MM.1S (cell line): ENCODE data around the gene ITIH3.

ENCODE experiments used
- DNase-seq: peaks from one replicate; pipeline ENCODE4 v3.0.0-alpha.2; 2015
- H2AFZ ChIP-seq: fragments of 300-600 bp; sonication (generic); 2 replicates; pipeline ENCODE4 v1.6.0; 2016; ENCODE audit warnings: antibody characterized with exemption, low read length
- H3F3A ChIP-seq: fragments of 300-600 bp; sonication (generic); 2 replicates; pipeline ENCODE4 v1.6.1; 2016; ENCODE audit warnings: mild to moderate bottlenecking, antibody characterized with exemption, low read length, moderate library complexity, mixed read lengths; ENCODE audit not compliant: insufficient read depth
- H3K27ac ChIP-seq: fragments of 300-600 bp; sonication (generic); 2 replicates; pipeline ENCODE4 v1.5.1; 2016; ENCODE audit warnings: mild to moderate bottlenecking, low read length
- H3K27me3 ChIP-seq: fragments of 300-600 bp; sonication (generic); replicated peaks from 2 replicates; pipeline ENCODE4 v1.6.0; 2016; ENCODE audit warnings: low read length; ENCODE audit not compliant: insufficient read depth
- H3K36me3 ChIP-seq: fragments of 300-600 bp; sonication (generic); replicated peaks from 2 replicates; pipeline ENCODE4 v1.6.1; 2016; ENCODE audit warnings: mild to moderate bottlenecking, low read length, mixed read lengths; ENCODE audit not compliant: insufficient read depth
- H3K4me1 ChIP-seq: fragments of 300-600 bp; sonication (generic); 2 replicates; pipeline ENCODE4 v1.6.1; 2016; ENCODE audit warnings: low read length, mixed read lengths
- H3K4me2 ChIP-seq: fragments of 300-600 bp; sonication (generic); 2 replicates; pipeline ENCODE4 v1.6.0; 2016; ENCODE audit warnings: low read depth, low read length
- H3K4me3 ChIP-seq: fragments of 300-600 bp; sonication (generic); 2 replicates; pipeline ENCODE4 v1.5.1; 2016; ENCODE audit warnings: low read length, mixed read lengths
- H3K79me2 ChIP-seq: fragments of 300-600 bp; sonication (generic); 2 replicates; pipeline ENCODE4 v1.6.1; 2016; ENCODE audit warnings: mixed run types, low read length, mixed read lengths
- H3K9ac ChIP-seq: fragments of 300-600 bp; sonication (generic); 2 replicates; pipeline ENCODE4 v1.6.1; 2016; ENCODE audit warnings: low read length, mixed read lengths
- H3K9me2 ChIP-seq: fragments of 300-600 bp; sonication (generic); replicated peaks from 2 replicates; pipeline ENCODE4 v1.6.1; 2016; ENCODE audit warnings: mild to moderate bottlenecking, low read length, mixed read lengths; ENCODE audit not compliant: insufficient read depth
- H3K9me3 ChIP-seq: fragments of 300-600 bp; sonication (generic); replicated peaks from 2 replicates; pipeline ENCODE4 v1.6.1; 2016; ENCODE audit warnings: mild to moderate bottlenecking, low read length, mixed read lengths; ENCODE audit not compliant: insufficient read depth
- H4K20me1 ChIP-seq: fragments of 300-600 bp; sonication (generic); 2 replicates; pipeline ENCODE4 v1.6.1; 2016; ENCODE audit warnings: mild to moderate bottlenecking, low read length, moderate library complexity, mixed read lengths; ENCODE audit not compliant: insufficient read depth
- EZH2 ChIP-seq: fragments of 300-600 bp; sonication (generic); optimal IDR thresholded peaks from 2 replicates; pipeline ENCODE3; 2017; ENCODE audit warnings: low read depth, mild to moderate bottlenecking, antibody characterized with exemption, low read length, mixed read lengths
- EZH2phosphoT487 ChIP-seq: fragments of 300-600 bp; sonication (generic); IDR thresholded peaks from 2 replicates; pipeline ENCODE4 v1.6.1; 2018; ENCODE audit warnings: antibody characterized with exemption, low read length
- TF ChIP-seq, protein P1 (sequence below): fragments of 300-600 bp; sonication (generic); IDR thresholded peaks from 2 replicates; pipeline ENCODE4 v1.5.1; 2016; ENCODE audit warnings: antibody characterized with exemption, low read length, mixed read lengths

ITIH3 gene

DNA sequence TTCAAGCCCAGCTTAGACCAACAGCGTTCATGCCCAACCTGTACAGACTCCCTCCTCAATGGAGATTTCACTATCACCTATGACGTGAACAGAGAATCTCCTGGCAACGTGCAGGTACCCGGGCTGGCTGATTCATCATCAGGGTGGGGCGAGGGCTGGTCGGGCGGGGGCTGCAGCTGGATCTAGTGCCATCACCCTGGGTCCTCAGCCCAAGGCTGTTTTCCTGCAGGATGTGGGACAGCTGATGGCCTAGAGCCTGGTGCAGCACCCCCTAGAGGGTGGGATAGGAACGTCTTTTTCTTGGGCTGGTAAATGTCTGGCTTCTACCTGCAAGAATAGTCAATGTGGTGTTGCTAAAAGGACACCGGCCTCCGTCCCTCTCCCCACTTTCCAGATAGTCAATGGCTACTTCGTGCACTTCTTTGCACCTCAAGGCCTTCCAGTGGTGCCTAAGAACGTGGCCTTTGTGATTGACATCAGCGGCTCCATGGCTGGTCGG, 4.4 kb downstream of the ITIH3 start:
- Histone ChIP-seq H2AFZ (no peak overlapping the region), H3K27me3 (no peaks in the 10 kb centered on the region), H3F3A (no peaks in the 10 kb centered on the region), H3K27ac (no peak overlapping the region), H3K79me2 (no peaks in the 10 kb centered on the region), H3K9ac (no peak overlapping the region), H3K4me2 (no peak overlapping the region), H3K9me3 (no peaks in the 10 kb centered on the region), H3K4me3 (no peak overlapping the region), H4K20me1 (no peaks in the 10 kb centered on the region), H3K9me2 (no peaks in the 10 kb centered on the region), H3K4me1 (no peaks in the 10 kb centered on the region), H3K36me3 (no peaks in the 10 kb centered on the region)
- TF ChIP-seq EZH2phosphoT487: no peak
- TF ChIP-seq, protein P1, sequence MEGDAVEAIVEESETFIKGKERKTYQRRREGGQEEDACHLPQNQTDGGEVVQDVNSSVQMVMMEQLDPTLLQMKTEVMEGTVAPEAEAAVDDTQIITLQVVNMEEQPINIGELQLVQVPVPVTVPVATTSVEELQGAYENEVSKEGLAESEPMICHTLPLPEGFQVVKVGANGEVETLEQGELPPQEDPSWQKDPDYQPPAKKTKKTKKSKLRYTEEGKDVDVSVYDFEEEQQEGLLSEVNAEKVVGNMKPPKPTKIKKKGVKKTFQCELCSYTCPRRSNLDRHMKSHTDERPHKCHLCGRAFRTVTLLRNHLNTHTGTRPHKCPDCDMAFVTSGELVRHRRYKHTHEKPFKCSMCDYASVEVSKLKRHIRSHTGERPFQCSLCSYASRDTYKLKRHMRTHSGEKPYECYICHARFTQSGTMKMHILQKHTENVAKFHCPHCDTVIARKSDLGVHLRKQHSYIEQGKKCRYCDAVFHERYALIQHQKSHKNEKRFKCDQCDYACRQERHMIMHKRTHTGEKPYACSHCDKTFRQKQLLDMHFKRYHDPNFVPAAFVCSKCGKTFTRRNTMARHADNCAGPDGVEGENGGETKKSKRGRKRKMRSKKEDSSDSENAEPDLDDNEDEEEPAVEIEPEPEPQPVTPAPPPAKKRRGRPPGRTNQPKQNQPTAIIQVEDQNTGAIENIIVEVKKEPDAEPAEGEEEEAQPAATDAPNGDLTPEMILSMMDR: peak; percentile 57
- DNase-seq: no peak

DNA sequence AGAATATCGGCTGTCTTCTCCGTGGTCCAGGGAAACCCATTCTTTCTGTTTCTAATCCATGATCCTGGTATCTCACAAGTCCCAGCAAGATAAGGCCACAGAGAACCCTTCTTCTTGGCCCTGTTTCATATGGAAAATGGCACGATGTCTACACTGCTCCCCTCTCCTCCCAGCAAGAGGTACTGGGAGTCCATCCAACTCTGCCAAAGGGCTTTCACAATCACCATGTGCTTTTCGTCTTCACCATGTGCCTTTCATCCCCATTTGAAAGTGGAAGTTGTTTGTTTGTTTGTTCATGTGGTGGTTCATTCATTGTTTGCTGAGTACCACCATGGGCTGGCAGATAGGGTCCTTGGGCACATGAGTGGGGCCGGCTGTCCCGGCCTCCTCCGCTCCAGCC, 5.5 kb downstream of the ITIH3 start:
- H3K4me3 ChIP-seq: no peak overlapping the region
- no peak overlapping the region for H3K4me2 ChIP-seq
- H3K79me2 ChIP-seq: no peaks in the 10 kb centered on the region
- H3K9me2 ChIP-seq: no peaks in the 10 kb centered on the region
- H2AFZ ChIP-seq: no peak overlapping the region
- H4K20me1 ChIP-seq: no peaks in the 10 kb centered on the region
- no peaks in the 10 kb centered on the region for H3K27me3 ChIP-seq
- no peaks in the 10 kb centered on the region for H3K4me1 ChIP-seq
- TF ChIP-seq, protein P1: no peak
- TF ChIP-seq EZH2 (no peak), EZH2phosphoT487 (no peak)
- no peaks in the 10 kb centered on the region for H3K36me3 ChIP-seq
- no peak for DNase-seq
- no peaks in the 10 kb centered on the region for H3K9me3 ChIP-seq
- no peak overlapping the region for H3K27ac ChIP-seq
- H3K9ac ChIP-seq: no peak overlapping the region
- H3F3A ChIP-seq: no peaks in the 10 kb centered on the region

DNA sequence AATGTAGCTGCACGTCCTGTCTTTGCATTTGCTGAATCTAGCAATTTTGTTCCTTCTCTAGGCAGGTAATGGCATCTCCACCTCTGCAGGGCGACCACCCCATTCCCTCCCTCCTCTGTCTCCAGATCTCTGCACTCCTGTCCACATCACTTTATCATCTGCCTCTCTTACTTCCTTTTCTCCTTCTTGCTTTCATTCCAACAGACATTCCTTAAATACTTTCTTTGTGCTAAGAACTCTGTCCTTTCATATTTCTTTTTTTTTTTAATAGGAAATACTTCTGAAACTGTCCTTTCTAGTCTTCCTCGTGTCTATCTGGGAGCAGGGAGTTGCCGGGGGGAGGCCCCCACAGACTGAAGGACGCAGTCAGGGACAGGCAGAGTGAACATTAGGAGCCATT, 7.2 kb downstream of the ITIH3 start:
- H3K9me2 ChIP-seq: no peaks in the 10 kb centered on the region
- no peak overlapping the region for H3K27ac ChIP-seq
- H3K27me3 ChIP-seq: no peaks in the 10 kb centered on the region
- DNase-seq: no peak
- TF ChIP-seq EZH2 (no peak), EZH2phosphoT487 (no peak)
- TF ChIP-seq, protein P1: no peak
- no peak overlapping the region for H3K4me3 ChIP-seq
- no peaks in the 10 kb centered on the region for H3K79me2 ChIP-seq
- no peak overlapping the region for H3K9ac ChIP-seq
- no peaks in the 10 kb centered on the region for H3K36me3 ChIP-seq
- H3F3A ChIP-seq: no peaks in the 10 kb centered on the region
- no peak overlapping the region for H2AFZ ChIP-seq
- H3K4me2 ChIP-seq: no peak overlapping the region
- H4K20me1 ChIP-seq: no peaks in the 10 kb centered on the region
- H3K9me3 ChIP-seq: no peaks in the 10 kb centered on the region
- H3K4me1 ChIP-seq: no peaks in the 10 kb centered on the region
